Measurements from ENCODE around the gene RBP3.

RBP3 gene

GRCh38 chr10:47317251-47317650, 30.9 kb upstream of the RBP3 start:
- DNase-seq (ENCODE audit: insufficient read length, low spot score) = no peak
- FAIRE-seq = no peak

DNA sequence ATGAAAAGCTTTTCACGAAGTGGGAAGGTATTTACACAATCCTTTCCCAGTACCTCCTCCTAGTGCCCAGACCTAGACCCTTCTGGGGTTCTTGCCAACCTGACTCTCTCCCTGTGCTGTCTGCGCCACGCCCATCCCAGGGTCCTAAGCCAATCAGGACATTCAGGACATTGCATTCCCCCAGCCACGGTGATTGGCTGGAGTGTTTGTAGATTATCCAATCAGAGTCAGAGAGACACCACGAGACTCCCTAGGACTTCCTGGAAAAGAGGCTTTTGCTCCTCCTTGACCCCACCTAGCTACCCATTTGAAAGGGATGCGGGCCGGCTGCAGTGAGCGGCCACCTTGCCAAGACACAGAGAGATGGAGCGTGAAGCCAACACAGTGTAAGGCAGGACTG, 29.5 kb upstream of the RBP3 start:
- no peak for FAIRE-seq
- DNase-seq (ENCODE audit: insufficient read length, low spot score) = no peak

DNA sequence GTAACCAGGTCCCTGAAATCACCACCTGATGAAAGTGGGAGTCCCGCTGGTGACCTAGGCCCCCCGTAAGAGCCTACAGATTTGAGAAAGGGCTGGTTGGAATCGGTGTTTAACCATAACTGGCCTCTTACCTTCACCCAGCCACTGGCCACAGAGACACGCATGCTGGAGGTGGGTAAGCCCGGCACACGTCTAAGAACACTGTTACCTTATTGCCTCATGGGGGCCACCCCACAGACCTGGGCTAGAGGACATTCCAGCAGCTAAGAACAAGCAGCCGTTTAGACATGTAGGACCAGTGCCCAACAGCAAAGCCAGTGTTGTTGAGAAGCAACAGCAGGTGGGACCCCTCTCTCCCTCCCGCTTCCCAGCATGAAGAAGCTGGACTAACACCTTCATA, 28.4 kb upstream of the RBP3 start:
- FAIRE-seq (no peak), DNase-seq (ENCODE audit: insufficient read length, low spot score) (no peak)

GRCh38 chr10:47320812-47321211, 27.4 kb upstream of the RBP3 start:
- DNase-seq (ENCODE audit: insufficient read length, low spot score) (no peak), FAIRE-seq (no peak)

DNA sequence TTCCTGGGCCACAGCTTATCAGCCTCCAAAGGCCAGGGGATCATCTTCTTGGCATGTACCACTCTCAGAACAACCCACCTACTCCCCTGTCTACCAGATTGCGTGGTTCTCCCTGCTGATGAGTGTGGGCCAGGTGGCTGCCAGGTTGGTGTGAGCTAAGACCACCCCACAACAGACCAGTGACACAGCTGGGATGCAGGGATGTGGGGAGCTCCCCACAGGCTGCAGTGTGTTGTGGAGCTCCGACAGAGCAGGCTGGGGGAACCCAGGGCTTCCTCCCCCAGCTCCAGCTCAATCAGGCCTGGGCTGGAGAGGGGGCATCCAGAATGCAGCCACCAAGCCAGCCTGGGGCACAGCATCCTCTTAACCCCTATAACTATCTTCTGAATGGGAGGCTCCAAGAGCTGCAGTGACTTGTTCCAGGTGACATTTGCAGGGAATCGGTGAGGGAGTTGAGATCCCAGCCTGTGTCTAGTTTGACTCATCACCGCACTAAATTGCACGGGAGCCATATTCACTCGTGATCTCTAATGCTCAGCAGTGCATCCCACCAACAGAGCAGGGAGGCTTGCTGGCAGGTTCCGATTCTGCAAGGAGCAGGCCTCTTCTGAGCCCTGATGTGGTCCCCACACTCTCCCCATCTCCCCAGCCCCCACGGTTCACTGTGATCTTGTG, 26.5 kb upstream of the RBP3 start:
- FAIRE-seq (no peak), DNase-seq (ENCODE audit: insufficient read length, low spot score) (no peak)

DNA sequence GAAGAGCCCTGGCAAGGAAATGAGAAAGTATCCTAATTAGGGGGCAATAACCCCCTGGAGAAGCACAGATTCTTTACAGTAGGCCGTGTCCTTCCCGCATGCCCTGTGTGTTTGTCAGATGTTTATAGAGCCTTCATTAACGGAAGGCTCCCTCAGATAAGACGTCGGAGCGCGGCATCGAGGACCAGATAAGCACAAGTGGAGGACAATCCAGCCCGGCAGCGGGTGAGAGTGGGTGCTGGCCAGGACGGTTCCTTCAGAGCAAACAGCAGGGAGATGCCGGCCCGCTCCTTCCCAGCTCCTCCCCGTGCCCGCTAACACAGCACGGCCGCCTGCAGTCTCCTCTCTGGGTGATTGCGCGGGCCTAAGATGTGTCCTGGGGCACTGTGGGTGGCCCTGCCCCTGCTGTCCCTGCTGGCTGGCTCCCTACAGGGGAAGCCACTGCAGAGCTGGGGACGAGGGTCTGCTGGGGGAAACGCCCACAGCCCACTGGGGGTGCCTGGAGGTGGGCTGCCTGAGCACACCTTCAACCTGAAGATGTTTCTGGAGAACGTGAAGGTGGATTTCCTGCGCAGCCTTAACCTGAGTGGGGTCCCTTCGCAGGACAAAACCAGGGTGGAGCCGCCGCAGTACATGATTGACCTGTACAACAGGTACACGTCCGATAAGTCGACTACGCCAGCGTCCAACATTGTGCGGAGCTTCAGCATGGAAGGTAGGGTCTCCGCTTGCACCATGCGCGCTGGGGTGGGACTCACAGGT, 25.7 kb upstream of the RBP3 start, which contains the start of gene GDF2:
Gene GDF2 (plus strand): TSS at position 155 of the 762 bp plus-strand sequence. CDS start 215 bp downstream, at position 370.
- FAIRE-seq (no peak), DNase-seq (ENCODE audit: insufficient read length, low spot score) (no peak)

GRCh38 chr10:47323087-47323486, 25.1 kb upstream of the RBP3 start:
- FAIRE-seq (no peak), DNase-seq (ENCODE audit: insufficient read length, low spot score) (no peak)

- FAIRE-seq (no peak), DNase-seq (ENCODE audit: insufficient read length, low spot score) (no peak)
Observed at GRCh38 chr10:47323636-47324296, 24.4 kb upstream of the RBP3 start.

GRCh38 chr10:47325303-47326291, 22.6 kb upstream of the RBP3 start:
- FAIRE-seq (no peak), DNase-seq (ENCODE audit: insufficient read length, low spot score) (no peak)

GRCh38 chr10:47326306-47326926, 21.7 kb upstream of the RBP3 start:
- no peak for FAIRE-seq

DNA sequence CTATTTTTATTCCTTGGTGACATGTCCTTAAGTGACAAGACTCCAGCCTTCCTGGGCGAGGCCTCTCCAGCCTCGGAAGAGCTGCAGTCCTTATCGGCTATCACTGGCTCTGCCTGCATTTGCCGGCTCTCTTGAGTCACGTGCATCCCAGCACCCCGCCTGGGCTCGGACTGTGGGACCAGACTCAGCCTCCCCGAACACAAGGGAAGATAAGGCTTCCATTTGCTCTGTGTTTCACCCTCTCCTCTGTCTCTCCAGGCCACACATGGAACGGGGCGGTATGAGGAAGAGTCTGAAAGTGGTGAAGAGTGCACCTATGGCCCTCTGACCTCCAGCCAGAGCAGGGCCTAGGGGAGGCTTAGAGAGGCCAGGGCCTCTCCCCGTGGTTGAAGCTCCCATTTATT, 21.2 kb upstream of the RBP3 start:
- FAIRE-seq (no peak), DNase-seq (ENCODE audit: insufficient read length, low spot score) (no peak)

More at GRCh38 chr10:47326306-47326926, 21.7 kb upstream of the RBP3 start:
- no peak for DNase-seq (ENCODE audit: insufficient read length, low spot score)

DNA sequence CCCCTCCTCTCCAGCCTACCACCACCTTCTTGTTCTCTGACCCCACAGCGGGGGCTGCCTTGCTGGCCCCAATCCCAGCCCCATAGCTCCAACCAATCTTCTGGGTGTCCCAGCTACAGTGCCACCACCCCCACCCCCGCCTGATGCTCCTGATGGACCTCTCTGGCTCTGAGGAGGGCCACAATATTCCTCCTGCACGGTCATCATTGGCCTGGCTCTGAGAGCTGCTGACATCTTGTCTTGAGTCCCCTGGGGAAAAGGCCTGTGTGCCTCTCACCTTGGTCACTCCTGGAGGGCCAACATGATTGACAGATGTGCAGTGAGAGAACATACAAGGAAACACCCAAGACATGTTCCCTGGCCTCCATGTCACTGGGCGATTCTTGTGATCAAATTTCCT, 18.3 kb upstream of the RBP3 start:
- no peak for DNase-seq (ENCODE audit: insufficient read length, low spot score)
- FAIRE-seq = no peak

GRCh38 chr10:47330366-47330765, 17.8 kb upstream of the RBP3 start:
- FAIRE-seq = no peak
- no peak for DNase-seq (ENCODE audit: insufficient read length, low spot score)

GRCh38 chr10:47330804-47331203, 17.4 kb upstream of the RBP3 start:
- FAIRE-seq (no peak), DNase-seq (ENCODE audit: insufficient read length, low spot score) (no peak)

DNA sequence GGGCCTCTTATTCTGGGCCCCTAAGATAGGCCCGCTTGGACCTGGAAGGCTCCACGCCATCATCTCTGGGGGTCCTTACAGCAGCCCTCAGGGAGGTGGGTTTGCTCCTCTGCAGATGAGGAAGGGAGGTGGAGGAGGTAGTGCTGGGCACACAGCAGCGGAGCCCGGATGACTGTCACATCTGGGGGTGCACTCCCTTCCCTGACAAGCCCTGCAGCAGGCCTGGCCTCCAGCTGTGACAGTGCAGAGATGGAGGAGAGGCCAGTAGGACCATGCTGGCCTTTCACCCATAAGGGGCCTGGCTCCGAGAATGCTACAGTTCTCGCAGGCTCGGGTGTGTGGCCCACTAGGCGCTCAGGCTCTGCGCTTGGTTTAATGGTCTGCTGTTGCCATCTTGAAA, 16.7 kb upstream of the RBP3 start:
- FAIRE-seq (no peak), DNase-seq (ENCODE audit: insufficient read length, low spot score) (no peak)

DNA sequence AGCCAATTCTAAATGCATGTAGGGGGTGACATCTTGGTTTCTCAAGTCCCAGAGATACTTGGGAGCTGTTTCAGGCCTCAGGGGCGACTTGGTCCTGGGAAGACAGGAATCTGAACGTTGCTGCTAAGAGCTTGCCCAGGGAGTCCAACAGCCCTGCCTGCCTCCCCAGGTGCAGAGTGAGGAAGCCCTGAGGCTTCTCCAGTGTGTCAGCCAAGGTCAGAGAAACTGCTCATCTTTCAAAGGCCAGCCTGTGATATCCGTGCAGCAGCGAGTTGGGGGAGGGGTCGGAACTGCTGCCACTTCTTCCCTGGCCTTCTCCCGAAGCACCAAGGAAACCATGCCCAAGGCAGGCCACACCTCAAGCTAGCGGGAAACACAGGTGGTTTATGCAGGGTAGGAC, 16.2 kb upstream of the RBP3 start:
- no peak for FAIRE-seq
- DNase-seq (ENCODE audit: insufficient read length, low spot score) = no peak

DNA sequence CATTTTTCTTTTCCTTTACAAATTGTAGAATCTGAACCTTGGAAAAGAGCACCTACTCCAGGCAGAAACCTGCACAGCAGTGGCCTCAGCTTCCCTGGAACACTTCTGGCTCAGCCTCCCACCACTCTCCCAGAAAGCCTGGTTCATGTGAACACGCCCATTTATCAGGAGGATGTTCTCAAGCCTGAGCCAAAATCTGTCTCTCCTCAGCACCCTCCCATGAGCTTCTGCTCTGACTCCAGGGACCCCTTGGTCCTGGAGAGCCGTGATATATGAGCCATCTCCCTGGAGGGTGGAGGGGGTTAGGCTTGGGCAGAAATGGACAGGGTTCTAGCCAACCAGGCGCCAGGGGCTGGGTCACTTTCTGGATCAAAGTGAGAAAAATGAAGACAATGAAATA, 15.8 kb upstream of the RBP3 start:
- no peak for DNase-seq (ENCODE audit: insufficient read length, low spot score)

DNA sequence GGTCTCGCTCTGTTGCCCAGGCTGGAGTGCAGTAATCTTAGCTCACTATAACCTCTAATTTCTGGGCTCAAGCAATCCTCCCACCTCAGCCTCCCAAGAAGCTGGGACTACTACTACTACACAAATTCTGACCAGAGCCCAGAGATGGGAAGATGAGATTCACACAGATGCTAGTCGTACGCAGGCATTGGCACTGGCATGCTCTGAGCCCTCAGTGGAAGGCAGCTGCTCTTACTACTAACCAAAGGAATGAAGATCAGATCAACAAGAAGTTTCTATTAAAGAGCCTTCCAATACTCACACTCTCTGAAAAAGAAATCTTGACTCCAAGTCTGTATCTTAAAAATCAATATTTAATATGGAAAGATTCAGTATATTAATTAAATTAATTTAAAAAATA, 15.2 kb upstream of the RBP3 start:
- FAIRE-seq (no peak), DNase-seq (ENCODE audit: insufficient read length, low spot score) (no peak)

More for the DNA sequence above, 15.8 kb upstream of the RBP3 start:
- FAIRE-seq = no peak

- DNase-seq (ENCODE audit: insufficient read length, low spot score) (no peak), FAIRE-seq (no peak)
Observed at GRCh38 chr10:47333532-47333931, 14.6 kb upstream of the RBP3 start.
